ENCODE results near the gene TTC28.
"Not testable (repeated sequence)": the region's sequence is repeated elsewhere in the genome, so short reads cannot be mapped to it uniquely, and the experiment has no call there.

Gene TTC28

DNA sequence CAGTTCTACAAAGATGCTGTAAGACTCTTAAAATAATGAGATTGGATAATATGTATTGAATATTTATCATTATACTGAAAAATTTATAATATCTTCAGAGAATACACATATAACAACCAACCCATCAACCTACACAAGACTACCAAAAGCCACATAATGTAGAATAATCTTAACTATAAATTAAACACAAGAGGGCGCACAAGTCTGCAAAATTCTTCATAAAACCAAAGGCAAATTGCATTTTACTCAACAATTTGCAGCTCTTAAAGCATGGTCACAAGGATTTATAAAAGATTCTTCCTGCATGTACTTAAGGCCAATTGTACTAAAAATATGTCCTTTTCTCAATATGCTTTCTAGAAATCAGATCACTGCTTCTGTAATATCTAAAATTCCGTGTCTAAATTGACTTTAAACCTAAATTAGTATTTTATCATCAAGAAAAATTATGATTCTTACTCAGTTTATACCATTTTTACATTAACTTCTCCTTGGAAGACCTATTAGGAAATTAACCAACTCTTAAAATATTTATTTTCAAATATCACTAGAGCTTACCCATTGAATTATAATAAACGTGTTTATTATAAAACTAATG lies 79.0 kb downstream of the TTC28 start:
- DNase-seq: no peak

DNA sequence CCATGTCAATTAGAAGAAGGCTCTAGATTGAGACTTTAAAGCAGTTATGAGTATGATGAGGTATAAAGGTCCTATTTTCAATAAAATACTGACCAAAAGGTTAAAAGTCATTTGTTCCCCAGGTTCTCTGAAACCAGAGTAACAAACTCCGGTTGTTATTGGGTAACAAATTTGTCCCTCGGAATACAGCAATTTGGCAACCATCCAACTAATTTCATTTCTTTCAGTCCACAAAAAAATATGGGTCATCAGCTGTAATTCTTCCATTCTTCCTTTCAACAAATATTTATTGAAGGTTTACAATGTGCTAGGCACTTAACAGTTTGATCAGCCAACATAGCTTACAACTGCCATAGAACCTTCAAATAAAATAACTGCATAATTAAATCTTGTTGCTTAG lies 79.9 kb downstream of the TTC28 start:
- no peak for DNase-seq

DNA sequence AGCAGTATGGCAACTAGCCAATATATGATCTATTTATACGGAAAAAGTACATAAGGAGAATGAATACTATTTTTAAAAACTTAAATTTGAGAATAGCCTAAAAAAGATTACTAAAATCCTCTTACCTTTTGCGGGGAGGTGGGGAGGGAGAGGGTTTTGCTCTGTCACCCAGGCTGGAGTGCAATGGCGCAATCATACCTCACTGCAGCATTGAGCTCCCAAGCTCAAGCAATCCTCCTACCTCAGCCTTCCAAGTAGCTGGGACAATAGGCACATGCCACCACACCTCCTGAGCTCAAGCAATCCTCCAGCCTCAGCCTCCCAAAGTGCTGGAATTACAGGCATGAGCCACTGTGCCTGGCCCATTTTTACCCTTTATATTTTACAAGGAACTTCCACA lies 82.0 kb downstream of the TTC28 start:
- DNase-seq: no peak

DNA sequence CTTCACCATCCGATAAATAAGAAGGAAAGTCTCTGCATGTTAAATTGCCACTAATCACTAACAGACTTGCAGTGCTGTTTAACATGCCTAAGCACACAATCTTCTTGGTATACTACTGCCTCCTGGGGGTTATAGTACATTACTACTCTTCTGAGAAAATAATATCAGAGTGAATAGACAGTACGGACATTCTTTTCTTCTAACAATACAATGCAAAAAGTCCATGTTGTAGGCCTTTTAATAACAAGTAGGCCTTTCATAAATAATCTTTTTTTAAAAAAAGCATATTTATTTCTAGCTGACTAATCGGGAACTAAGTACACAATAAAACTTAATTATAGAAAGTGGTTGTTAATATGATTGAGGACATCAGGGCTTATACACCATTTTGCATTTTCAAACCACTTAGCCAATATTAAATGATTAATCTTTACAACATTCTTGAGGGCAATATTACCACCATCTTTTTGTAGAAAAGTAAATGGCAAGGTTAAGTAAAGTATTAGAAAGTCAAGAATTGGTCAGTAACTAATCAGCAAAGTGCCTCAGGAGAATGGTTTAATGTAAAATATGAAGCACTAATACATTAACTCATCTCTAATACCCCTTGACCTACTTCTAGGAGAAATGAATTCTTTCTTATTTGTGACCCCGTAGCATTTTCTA lies 84.7 kb downstream of the TTC28 start:
- DNase-seq: no peak

DNA sequence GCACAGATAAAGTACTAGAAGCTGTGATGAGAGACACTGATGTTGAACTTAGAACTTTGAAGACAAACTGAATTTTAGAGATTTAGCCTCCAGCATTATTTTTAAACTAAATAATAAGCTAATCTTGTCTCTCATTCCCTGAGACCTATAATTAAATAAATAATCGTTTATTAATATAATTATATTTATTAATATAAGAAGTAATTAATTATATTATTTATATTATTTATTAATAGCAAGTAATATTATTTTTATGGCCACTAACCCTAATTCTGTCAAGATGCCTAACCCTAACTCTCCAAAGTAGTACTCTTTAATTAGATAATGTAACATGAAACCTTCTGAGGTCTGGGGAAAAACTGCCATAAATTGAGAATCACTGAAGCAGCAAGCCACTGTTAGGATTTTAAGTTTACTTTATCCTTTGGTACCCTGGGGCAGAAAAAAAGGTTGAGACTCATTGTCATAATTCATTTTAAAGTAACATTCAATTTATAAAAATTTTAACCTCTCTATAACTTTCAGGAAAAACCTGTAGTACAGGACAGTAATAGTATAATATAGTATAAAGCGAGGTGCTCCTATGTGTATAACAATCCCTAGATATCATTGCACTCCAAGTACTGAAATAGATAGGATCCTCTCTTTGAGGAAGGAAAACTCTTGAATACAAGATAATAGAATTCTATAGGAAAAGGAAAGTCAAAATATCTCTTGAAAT lies 85.4 kb downstream of the TTC28 start:
- no peak for DNase-seq

DNA sequence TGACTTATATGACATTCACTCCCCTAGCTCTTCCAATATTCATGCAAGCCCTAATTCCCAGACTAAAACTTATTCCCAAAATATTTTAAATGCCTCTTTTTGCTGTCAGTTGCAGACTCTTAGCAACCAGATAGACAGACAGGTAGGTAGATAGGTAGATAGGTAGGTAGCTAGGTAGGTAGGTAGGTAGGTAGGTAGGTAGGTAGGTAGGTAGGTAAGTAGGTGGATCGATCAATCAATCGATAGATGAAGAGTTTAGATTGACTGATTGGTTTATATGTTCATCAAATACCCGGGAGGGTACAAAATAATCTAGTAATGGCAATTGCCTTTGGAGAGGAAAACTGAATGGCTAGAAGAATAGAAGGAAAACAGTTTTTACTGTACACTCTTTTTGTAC lies 86.3 kb downstream of the TTC28 start:
- no peak for DNase-seq

DNA sequence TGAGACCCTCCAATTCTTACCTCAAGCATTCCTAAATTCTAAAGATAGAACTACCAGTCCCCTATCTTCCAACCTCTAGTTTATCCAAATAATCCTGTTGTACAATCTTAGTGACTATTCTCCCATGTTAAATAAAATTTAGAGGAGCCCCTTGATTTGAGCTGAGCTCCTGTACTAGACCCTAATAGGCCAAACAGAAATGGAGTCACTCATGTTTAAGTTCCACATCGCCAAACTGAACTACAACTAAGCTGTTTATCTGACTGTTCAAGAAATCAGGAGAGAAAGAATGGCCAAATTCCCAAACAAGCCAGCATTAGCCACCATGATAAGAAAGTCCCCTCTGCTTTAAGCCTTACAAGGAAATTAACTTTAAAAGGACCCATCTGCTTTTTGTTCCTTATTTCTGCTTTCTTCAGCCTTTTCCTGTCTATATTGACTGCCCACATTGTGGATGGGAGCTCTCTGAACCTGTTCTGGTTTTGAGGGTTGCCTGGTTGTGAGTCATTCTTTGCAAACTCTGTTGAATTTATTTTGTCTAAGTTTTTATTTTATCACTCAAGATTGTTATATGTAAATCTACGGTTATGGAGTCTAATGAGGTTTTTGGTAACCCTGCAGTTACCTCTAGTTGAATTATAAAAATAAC lies 90.4 kb downstream of the TTC28 start:
- no peak for DNase-seq

DNA sequence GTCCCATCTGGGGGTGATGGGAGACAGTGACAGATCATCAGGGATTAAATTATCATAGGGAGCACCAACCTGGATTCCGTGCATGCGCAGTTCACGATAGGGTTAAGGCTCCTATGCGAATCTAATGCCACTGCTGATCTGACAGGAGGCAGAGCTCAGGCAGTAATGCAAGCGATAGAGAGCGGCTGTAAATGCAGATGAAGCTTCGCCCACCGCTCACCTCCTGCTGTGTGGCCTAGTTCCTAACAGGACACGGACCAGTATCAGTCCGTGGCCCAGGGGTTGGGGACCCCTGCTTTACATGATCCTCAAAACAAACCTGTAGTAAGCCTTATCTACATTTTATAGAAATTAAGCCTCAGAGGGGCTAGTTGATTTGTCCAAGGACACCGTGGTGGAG lies 94.3 kb downstream of the TTC28 start:
- no peak for DNase-seq

DNA sequence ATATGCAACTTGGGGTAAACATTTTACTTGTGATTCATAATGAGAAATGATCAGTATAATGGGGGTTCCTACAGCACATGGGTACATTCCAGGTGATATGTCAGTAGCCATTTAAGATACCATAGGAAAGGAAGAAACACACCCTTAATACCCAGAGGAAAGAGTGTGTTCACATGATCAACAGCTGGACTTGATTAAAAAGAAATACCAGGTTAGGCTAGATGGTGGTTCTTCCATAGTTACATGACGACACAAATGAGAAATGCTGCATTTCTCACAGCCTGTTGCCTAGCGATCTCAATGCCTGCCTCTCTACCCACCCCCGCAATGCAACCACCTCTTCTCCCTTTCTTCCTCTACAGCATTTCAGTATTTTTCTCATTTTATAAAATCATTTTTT lies 96.8 kb downstream of the TTC28 start:
- no peak for DNase-seq

DNA sequence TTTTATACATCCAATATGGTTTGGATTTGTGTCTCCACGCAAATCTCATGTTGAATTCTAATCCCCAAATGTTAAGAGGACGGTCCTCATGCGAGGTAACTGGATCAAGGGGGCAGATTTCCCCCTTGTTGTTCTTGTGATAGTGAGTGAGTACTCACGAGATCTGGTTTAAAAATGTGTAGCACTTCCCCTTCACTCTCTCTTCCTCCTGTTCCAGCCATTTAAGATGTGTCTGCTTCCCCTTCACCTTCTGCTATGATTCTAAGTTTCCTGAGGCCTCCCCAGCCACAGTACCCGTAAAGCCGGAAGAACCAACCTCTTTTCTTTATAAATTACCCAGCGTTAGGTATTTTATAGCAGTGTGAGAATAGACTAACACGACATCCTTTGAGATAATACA lies 98.6 kb downstream of the TTC28 start:
- DNase-seq: no peak

DNA sequence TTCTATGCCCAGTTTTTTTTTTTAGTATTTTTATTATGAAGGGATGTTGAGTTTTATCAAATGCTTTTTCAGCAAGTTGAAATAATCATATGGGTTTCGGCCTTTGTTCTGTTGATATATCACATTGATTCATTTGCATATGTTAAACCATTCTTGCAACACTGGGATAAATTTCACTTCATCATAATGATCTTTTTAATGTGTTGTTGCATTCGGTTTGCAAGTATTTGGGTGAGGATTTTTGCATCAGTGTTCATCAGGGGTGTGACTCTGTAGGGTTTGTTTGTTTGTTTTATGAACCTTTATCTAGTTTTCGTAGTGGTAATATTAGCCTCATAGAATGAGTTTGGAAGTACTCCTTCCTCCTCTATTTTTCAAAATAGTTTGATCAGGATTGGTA lies 103.5 kb downstream of the TTC28 start:
- no peak for DNase-seq

DNA sequence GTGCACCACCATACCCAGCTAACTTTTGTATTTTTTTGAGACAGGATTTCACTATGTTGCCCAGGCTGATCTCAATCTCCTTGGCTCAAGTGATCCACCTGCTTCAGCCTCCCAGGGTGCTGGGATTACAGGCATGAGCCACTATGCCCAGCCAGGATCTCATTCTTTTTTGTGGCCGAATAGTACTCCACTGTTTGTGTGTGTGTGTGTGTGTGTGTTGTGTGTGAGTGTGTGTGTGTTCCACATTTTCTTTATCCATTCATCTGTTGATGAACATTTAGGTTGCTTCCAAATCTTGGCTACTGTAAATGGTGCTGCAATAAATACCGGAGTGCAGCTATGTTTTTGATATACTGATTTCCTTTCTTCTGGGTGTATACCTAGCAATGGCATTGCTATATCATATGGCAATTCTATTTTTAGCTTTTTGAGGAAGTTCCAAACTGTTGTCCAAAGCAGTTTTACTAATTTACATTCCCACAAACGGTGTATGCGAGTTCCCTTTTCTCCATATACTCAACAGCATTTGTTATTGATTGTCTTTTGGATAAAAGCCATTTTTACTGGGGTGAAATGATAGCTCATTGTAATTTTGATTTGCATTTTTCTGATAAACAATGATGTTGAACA lies 105.4 kb downstream of the TTC28 start:
- no peak for DNase-seq

DNA sequence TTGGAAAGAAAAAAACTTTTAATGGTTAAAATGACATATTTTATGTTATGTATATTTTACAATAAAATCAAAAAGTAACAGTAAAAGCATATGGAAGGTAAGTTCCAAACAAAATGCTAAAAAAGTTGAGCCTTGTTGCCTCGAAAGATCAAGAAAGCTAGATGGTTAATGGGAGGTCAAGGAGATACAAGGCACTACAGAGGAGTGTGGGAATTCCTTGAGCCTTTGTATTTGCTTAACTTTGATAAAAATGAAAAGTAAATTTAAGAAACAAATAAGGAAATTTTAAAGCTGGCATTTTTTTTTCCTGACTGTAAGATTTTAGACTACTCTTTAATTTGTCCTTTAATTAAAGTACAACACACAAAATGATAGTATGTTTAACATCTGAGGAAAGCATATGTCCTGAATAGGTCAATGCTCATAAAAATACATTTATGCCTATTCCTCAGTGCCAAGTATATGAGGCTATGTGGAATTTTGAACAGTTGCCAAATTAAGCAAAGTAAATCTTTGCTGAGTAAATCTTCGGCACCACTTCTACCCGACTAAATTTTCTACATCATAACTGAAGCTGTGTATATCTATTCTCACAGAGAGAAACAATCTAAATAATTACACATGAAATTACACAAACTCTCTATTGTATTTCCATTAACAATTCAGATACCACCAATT lies 108.8 kb downstream of the TTC28 start:
- DNase-seq: no peak

DNA sequence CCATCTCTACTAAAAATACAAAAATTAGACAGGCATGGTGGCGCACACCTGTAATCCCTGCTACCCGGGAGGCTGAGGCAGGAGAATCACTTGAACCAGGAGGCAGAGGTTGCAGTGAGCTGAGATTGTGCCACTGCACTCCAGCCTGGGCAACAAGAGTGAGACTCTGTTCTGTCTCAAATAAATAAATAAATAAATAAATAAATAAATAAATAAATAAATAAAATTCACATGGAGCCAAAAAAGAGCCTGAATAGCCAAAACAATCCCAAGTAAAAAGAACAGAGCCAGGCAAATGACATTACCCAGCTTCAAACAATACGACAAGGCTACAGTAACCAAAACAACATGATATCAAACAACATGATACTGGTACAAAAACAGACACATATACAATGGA lies 110.7 kb downstream of the TTC28 start:
- not testable (repeated sequence) for DNase-seq

DNA sequence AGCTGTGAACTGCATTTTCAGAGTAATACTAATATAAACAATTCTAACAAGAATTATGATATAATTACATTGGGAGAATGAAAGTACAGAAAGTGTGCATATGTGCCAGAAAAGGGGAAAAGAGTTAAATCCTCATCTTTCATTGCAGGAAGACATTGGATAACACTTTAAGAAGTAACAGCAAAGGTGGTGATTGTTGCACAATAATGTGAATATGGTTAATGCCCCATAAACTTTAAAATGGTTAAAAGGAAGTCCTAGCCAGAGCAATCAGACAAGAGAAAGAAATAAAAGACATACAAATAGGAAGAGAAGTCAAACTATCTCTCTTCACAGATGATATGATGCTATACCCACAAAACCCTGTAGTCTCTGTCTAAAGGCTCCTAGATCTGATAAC lies 111.5 kb downstream of the TTC28 start:
- no peak for DNase-seq

DNA sequence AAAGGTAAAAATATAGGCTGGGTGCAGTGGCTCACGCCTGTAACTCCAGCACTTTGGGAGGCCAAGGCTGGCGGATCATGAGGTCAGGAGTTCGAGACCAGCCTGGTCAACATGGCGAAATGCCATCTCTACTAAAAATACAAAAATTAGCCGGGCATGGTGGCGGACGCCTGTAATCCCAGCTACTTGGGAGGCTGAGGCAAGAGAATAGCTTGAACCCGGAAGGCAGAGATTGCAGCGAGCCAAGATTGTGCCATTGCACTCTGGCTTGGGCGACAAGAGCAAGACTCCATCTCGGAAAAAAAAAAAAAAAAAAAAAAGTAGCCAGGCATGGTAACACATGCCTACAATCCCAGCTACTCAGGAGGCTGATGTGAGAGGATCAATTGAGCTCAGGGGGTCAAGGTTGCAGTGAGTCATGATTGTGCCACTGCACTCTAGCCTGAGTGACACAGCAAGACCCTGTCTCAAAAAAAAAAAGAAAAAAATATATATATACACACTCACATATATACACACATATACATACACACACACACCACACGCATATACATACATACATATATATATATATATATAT lies 112.6 kb downstream of the TTC28 start:
- DNase-seq: not testable (repeated sequence)

DNA sequence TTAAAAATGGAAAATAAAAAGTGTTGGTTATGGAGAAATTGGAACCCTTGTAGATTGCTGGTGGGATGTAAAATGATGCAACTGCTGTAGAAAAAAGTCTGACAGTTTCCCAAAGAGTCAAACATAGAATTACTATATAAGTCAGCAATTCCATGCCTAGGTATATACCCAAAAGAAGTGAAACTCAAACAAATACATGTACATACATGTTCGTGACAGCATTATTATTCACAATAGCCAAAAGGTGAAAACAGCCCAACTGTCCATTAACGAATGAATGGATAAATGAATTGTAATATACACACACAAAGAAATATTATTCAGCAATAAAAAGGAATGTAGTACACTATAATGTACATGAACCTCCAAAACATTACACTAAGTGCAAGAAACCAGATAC lies 116.0 kb downstream of the TTC28 start:
- DNase-seq: no peak

DNA sequence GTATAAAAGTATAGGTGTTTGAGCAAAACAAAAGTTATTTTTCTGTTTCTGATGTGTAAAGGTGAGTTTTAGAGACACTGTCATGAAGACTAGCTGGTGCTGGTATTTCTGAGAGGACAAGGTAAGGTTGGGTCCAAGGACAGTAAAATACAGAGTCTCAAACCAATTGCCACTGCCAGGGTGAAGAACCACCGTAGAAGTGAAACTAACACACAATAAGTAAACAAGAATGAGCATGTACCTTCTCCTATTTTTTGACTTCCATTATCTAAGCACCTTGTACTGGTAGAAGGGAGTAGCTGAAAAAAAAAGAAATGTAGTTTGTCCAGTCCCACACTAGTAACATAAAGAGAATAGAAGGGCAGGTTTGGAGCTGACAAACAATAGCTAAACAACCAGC lies 117.3 kb downstream of the TTC28 start:
- no peak for DNase-seq

DNA sequence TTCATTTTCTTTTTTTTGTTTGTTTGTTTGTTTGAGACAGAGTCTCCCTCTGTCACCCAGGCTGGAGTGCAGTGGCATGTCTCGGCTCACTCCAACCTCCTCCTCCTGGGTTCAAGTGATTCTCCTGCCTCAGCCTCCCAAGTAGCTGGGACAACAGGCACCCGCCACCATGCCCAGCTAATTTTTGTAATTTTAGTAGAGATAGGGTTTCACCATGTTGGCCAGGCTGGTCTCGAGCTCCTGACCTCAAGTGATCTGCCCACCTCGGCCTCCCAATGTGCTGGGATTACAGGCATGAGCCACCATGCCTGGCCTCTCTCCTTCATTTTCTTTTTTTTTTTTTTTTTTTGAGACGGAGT lies 118.9 kb downstream of the TTC28 start:
- not testable (repeated sequence) for DNase-seq

DNA sequence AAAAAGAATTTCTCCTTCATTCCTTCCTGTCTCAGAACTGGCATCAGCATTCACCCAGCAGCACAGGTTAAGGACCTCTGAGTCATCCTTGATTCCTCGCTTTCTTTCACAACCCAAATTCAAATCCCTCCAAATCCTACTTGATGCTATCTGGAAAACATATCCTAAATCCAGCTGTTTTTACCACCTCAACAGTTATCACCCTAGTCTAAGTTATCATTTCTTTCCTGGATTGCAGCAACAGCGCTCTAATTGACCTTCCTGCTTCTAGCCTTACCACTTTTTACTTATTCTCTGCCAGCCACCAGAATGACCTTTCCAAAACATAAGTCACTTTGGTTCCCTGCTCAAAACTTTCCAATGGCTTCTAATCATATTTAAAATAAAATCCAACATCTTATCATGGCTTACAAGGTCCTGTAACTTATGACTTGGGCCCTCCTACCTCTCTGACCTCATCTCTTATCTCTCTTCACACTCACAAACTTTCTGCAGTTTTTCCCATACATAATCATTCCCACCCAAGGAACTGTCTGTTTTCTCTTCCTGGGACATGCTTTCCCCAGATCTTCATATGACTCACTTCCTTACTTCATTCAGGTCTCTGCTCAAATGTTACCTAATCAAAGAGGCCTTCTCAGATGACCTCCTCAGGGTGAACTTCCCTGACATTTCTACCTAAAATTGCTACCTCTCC lies 119.4 kb downstream of the TTC28 start:
- no peak for DNase-seq

DNA sequence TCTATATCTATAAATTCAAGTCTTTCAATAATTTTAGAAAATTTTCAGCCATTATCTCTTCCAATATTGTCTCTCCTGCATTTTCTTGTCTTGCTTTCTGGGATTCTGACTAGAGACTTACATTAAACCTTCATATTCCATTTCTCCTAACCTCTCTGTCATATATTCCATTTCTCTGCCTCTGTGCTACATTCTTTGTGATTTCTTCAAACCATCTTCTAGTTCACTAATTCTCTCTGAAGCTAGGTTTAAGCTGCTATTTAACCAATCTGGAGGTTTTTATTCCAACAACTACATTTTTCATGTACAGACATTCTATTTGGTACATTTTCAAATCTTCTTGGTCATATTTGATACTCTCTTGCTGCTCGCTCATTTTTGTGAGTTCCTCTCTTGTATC lies 122.5 kb downstream of the TTC28 start:
- no peak for DNase-seq
